OCI-LY7 (cell line): ENCODE results near the gene KLHL26.

Experiments
- CTCF ChIP-seq: fragments of 200-600 bp; sonication (generic); conservative IDR thresholded peaks from 2 replicates; pipeline ENCODE4 v1.5.1; 2014; ENCODE audit warnings: mild to moderate bottlenecking, antibody characterized with exemption, low read length, moderate library complexity, mixed read lengths
- EZH2phosphoT487 ChIP-seq: fragments of 200-600 bp; sonication (generic); IDR thresholded peaks from 2 replicates; pipeline ENCODE4 v1.6.1; 2018; ENCODE audit warnings: low read depth, borderline replicate concordance, mild to moderate bottlenecking, mixed run types, antibody characterized with exemption, low read length, moderate library complexity, mixed read lengths

GRCh38 chr19:18699403-18700054, 62.7 kb downstream of the KLHL26 start:
- TF ChIP-seq EZH2phosphoT487 (no peak), CTCF (no peak)
